Spleen (tissue), 11 donors: ENCODE data around the gene WFDC6. TPM values are rescaled to one million over a fixed set of nuclear protein-coding genes. Genes with fewer than 3 reads are reported as not detected.

ENCODE experiments used
- DNase-seq: peaks from one replicate; pipeline ENCODE4 v3.0.0-alpha.2; 2020
- H3K27ac ChIP-seq, 8 donors: fragments of 200-600 bp; sonication (generic) in 7 of 8; 1 replicate in 4 of 8; 2 replicates in 4 of 8; pipeline versions ENCODE4 v1.5.0 to v1.8.0; 2016 to 2021; ENCODE audit warnings: inconsistent platforms in 4 of 8, mild to moderate bottlenecking in 4 of 8, moderate library complexity in 1 of 8
- H3K27me3 ChIP-seq, 7 donors: fragments of 200-600 bp; sonication (generic) in 6 of 7; replicated peaks in 1 of 7; 1 replicate in 4 of 7; 2 replicates in 3 of 7; pipeline versions ENCODE4 v1.5.0 to v1.8.0; 2016 to 2021; ENCODE audit warnings: inconsistent platforms in 3 of 7, mild to moderate bottlenecking in 1 of 7
- H3K36me3 ChIP-seq, 6 donors: fragments of 200-600 bp; sonication (generic) in 5 of 6; 1 replicate in 4 of 6; 2 replicates in 2 of 6; pipeline versions ENCODE4 v1.5.0 to v1.8.0; 2016 to 2021; ENCODE audit warnings: inconsistent platforms in 2 of 6
- H3K4me1 ChIP-seq, 6 donors: fragments of 200-600 bp; sonication (generic) in 5 of 6; 1 replicate in 3 of 6; 2 replicates in 3 of 6; pipeline versions ENCODE4 v1.5.0 to v1.8.0; 2016 to 2021; ENCODE audit warnings: inconsistent platforms in 3 of 6
- H3K4me3 ChIP-seq, 8 donors: fragments of 200-600 bp; sonication (generic) in 7 of 8; 1 replicate in 4 of 8; 2 replicates in 4 of 8; pipeline versions ENCODE4 v1.5.0 to v1.8.0; 2016 to 2021; ENCODE audit warnings: inconsistent platforms in 4 of 8, mild to moderate bottlenecking in 4 of 8, moderate library complexity in 2 of 8
- H3K9me3 ChIP-seq, 8 donors: fragments of 200-600 bp; sonication (generic) in 7 of 8; 1 replicate in 4 of 8; 2 replicates in 4 of 8; pipeline versions ENCODE4 v1.5.0 to v1.8.0; 2016 to 2021; ENCODE audit warnings: inconsistent platforms in 4 of 8
- CTCF ChIP-seq, 11 experiments: fragments of 200-600 bp in 7 of 11; fragments of 450-650 bp in 4 of 11; sonication (generic) in 4 of 11; IDR thresholded peaks in 8 of 11; conservative IDR thresholded peaks in 3 of 11; 1 replicate in 7 of 11; 2 replicates in 4 of 11; pipeline versions ENCODE4 v1.4.0 to v1.8.0; 2016 to 2021; ENCODE audit warnings: antibody characterized with exemption in 11 of 11, inconsistent platforms in 4 of 11, mild to moderate bottlenecking in 1 of 11
- POLR2A ChIP-seq, 3 donors: fragments of 450-650 bp; IDR thresholded peaks; one replicate each; pipeline ENCODE4 v1.5.1; 2017; ENCODE audit warnings: antibody characterized with exemption in 3 of 3, mild to moderate bottlenecking in 1 of 3
- POLR2AphosphoS5 ChIP-seq, 3 donors: sonication (generic); formaldehyde crosslinking; IDR thresholded peaks; one replicate each; pipeline ENCODE4 v1.5.1; 2017; ENCODE audit warnings: antibody characterized with exemption in 3 of 3
- WGBS, 5 donors: extraction: QIAGEN DNeasy Blood & Tissue Kit in 3 of 5; methylation state at CpG; one replicate each; pipeline versions ENCODE4 v1.1.5 to v1.1.7; 2013 to 2018; 5-methylcytosine and 5-hydroxymethylcytosine counted together
- intact Hi-C: fragments of 100-400 bp; cut with DNase I; formaldehyde crosslinking; loops from one replicate; pipeline ENCODE4 v1.15.0; 2023; ENCODE audit warnings: low total_unique reads
- polyA plus RNA-seq, 3 donors: library from polyadenylated mRNA; stranded (reverse); fragments of 200-250 nt; gene quantifications; one replicate each; pipeline ENCODE4 v1.2.1, GENCODE V29; 2013
- total RNA-seq, 7 donors: library from RNA; depleted of rRNA in 3 of 7; stranded (reverse); fragments of >200 nt in 3 of 7; fragmentation: NEBNext Ultra II Directional in 4 of 7; extraction: Animal tissue kit (Norgen Biotek cat#: 25700) in 4 of 7; gene quantifications; one replicate each; pipeline versions ENCODE4 v1.1.0 to v1.2.1, GENCODE V29; 2016 to 2021
- donor health status: healthy with polysubstance abuse.
- donor health status: DM: no; HTN: no; CAD: no; lungs with moderate emphysema.
- donor health status: DM: no; HTN: no; CAD: no.
- donor health status: Bipolar disorder and iron deficiency.
- donor health status: healthy.
- donor health status: DM: no; HTN: no; CAD: no.
- donor health status: DM: yes; HTN: yes; CAD: no.

The WFDC6 gene
- total and polyA plus RNA-seq, 10 donors = not detected

DNA sequence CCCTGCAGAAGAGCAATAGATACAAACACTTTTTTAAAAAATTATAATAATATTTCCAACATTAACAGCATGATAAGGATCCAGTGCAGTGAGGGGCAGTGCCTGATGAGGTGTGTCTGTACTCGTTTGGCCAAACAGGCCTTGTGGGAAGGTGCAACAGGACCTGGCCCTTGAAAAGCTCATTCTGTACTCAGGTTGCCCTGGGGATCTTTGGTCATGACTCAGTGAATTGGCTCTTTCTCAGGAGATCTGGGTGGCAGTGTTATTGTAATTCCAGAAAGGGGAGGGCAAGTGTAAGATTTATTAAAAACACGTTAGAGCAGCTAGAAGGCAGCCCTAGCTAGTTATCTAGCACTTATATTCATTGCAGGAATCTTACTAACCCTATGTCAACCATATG, 21.0 kb downstream of the WFDC6 start:
- no peak overlapping the region for H3K4me3 ChIP-seq
- no peak overlapping the region for H3K27ac ChIP-seq
- H3K36me3 ChIP-seq = no peaks in the 10 kb centered on the region
- no peaks in the 10 kb centered on the region for H3K9me3 ChIP-seq
- 39 to 71% (median 58%) methylated on average over 2 of the region's 2 CpGs for WGBS, 5 donors
- H3K27me3 ChIP-seq = peaks cover 0 to 31% (median 0%) of the 10 kb centered on the region in 7 donors
- H3K4me1 ChIP-seq = no peaks in the 10 kb centered on the region
- TF ChIP-seq POLR2A (IDR thresholded peaks at IDR 0.05) = no peak
- TF ChIP-seq CTCF (IDR thresholded peaks at IDR 0.05 in 8 of 11, conservative IDR thresholded peaks at IDR 0.05 in 3 of 11) = no peak
- TF ChIP-seq POLR2AphosphoS5 (IDR thresholded peaks at IDR 0.05) = no peak
- no peak for DNase-seq
- intact Hi-C loops = no loop called here

DNA sequence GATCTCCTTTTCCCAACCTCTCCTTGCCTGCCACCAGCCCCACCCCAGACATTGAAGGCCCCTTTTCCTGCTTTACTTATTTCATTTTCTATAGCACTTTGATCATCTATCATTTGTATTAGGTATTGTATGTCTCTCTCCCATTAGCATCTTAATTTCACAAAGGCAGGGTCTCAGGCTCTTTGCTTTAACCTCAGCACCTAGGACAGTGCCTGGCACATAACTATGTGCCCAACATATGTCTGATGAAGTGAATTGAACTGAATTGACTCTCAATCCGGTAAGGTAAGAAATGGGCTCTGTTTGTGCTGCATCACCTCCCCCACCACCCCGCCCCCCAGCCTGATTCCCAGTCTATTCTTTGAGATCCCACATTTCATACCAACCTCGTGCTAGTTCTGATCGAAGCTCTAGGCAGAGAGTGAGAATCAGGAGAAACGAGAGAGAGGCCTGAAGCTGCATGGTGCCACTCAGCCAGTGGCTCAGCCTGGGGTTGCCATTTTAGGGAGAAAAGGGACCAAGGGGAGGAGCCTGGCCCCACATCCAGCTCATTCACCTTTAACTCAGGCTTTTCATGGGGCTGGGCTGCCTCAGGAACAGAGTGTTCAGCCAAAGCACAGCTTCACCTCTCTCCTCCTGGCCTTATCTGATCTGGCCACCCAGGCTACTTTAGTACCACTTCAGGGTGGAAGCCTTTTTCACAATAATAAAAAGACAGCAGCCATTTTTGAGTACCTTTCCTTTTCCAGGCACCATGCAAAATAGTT, 24.0 kb downstream of the WFDC6 start, which contains the start of gene SPINT3:
SPINT3 (minus strand) TSS at position 476 of the 767 bp plus-strand sequence; CDS start at position 462, 14 bp downstream.
- no peak within 1 kb of the TSS for H3K4me3 ChIP-seq
- H3K27ac ChIP-seq = no peak within 1 kb of the TSS
- H3K4me1 ChIP-seq = no peaks in the 10 kb centered on the region
- WGBS, 5 donors = 66 to 74% (median 70%) methylated on average over 5 of the region's 5 CpGs
- intact Hi-C loops = no loop called here
- TF ChIP-seq POLR2A (IDR thresholded peaks at IDR 0.05) (no peak), POLR2AphosphoS5 (IDR thresholded peaks at IDR 0.05) (no peak), CTCF (IDR thresholded peaks at IDR 0.05 in 8 of 11, conservative IDR thresholded peaks at IDR 0.05 in 3 of 11) (no peak)
- no peak for DNase-seq
- H3K36me3 ChIP-seq = no peaks in the 10 kb centered on the region
- H3K9me3 ChIP-seq = no peaks in the 10 kb centered on the region
- peaks cover 0 to 50% (median 0%) of the 10 kb centered on the region in 7 donors for H3K27me3 ChIP-seq

DNA sequence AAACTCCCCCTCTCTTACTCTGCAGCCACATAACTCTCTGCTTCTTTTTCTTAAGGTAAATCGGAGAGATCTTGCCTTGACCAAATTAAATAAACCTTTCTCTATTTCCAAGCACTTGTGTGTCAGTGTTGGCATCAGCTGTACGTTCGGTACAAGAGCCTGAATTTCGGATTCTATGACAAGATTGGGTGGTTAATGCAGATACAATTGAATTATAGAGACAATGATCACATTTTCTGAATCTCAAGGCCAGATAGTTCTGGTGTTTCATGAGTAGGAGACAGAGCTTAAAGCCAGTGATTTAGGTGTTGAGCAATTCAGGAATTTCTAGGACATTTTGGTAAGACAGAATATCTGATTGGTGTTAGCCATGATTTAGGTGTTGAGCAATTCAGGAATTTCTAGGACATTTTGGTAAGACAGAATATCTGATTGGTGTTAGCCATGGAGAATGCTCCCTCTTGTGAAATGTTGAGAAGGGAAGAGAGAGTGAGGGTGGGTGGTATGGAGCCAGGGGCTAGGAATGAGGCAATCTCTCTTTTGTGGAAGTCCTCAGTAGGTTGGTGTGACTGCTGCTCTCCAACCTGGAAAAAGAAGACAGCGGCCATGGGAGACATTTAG, 28.9 kb downstream of the WFDC6 start:
- intact Hi-C loops = no loop called here
- TF ChIP-seq POLR2AphosphoS5 (IDR thresholded peaks at IDR 0.05) = no peak
- TF ChIP-seq CTCF (IDR thresholded peaks at IDR 0.05 in 8 of 11, conservative IDR thresholded peaks at IDR 0.05 in 3 of 11) = no peak
- no peak for TF ChIP-seq POLR2A (IDR thresholded peaks at IDR 0.05)
- Histone ChIP-seq H3K4me3 (no peak overlapping the region), H3K27ac (no peak overlapping the region), H3K36me3 (no peaks in the 10 kb centered on the region), H3K4me1 (no peaks in the 10 kb centered on the region), H3K27me3 (peaks cover 0 to 35% (median 0%) of the 10 kb centered on the region in 7 donors), H3K9me3 (no peaks in the 10 kb centered on the region)
- WGBS, 5 donors = 80 to 84% (median 81%) methylated on average over 5 of the region's 5 CpGs
- DNase-seq = no peak

DNA sequence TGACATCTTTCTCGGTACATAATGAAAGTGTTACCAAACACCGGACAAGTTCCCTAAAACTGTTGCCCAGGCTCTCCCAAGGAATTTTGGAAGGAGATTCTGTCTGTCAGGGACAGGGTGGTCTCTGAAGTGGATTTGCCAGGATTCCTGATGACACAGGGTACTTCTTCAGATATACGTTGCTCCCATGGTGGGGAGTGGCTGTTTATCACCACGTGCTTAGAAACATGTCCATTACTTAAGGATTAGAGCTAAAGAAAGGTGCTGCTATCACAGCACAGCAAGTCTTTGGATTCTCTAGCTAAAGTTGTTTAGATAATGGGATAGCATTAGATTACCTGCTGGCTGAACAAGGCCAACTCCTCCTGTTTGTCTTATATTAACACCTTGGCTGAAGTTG, 30.2 kb downstream of the WFDC6 start:
- WGBS, 5 donors = 66 to 85% (median 82%) methylated on average over 4 of the region's 4 CpGs
- Histone ChIP-seq H3K9me3 (no peaks in the 10 kb centered on the region), H3K36me3 (no peaks in the 10 kb centered on the region), H3K4me1 (no peaks in the 10 kb centered on the region), H3K27me3 (peaks cover 0 to 31% (median 0%) of the 10 kb centered on the region in 7 donors), H3K4me3 (no peak overlapping the region), H3K27ac (no peak overlapping the region)
- TF ChIP-seq CTCF (IDR thresholded peaks at IDR 0.05 in 8 of 11, conservative IDR thresholded peaks at IDR 0.05 in 3 of 11) (no peak), POLR2A (IDR thresholded peaks at IDR 0.05) (no peak), POLR2AphosphoS5 (IDR thresholded peaks at IDR 0.05) (no peak)
- intact Hi-C loops = no loop called here
- no peak for DNase-seq
